ENCODE results near the gene PAX8.

PAX8 gene

GRCh38 chr2:113227290-113227689 lies 51.4 kb downstream of the PAX8 start (continued):
- TF ChIP-seq TSHZ2 (CRISPR knock-in tag; IDR thresholded peaks at IDR 0.05) = no peak
- TF ChIP-seq ZNF8 (CRISPR knock-in tag; IDR thresholded peaks at IDR 0.05) = no peak
- TF ChIP-seq ARNTL (CRISPR knock-in tag; IDR thresholded peaks at IDR 0.05; ENCODE audit: borderline replicate concordance, low read depth) = no peak

- no peak for ATAC-seq
- TF ChIP-seq POU6F1 (CRISPR knock-in tag; IDR thresholded peaks at IDR 0.05; ENCODE audit: borderline replicate concordance, low read depth) (no peak), PPARA (CRISPR knock-in tag; IDR thresholded peaks at IDR 0.05; ENCODE audit: borderline replicate concordance) (no peak), ZC3H10 (CRISPR knock-in tag; IDR thresholded peaks at IDR 0.05) (no peak), TSHZ2 (CRISPR knock-in tag; IDR thresholded peaks at IDR 0.05) (no peak), ZFP30 (CRISPR knock-in tag; IDR thresholded peaks at IDR 0.05) (no peak), ZFP3 (CRISPR knock-in tag; IDR thresholded peaks at IDR 0.05) (no peak), CREB5 (CRISPR knock-in tag; IDR thresholded peaks at IDR 0.05; ENCODE audit: low read depth) (no peak), PATZ1 (CRISPR knock-in tag; IDR thresholded peaks at IDR 0.05; ENCODE audit: borderline replicate concordance) (no peak), ZNF565 (CRISPR knock-in tag; conservative IDR thresholded peaks at IDR 0.05; ENCODE audit: low read depth) (no peak), GLIS3 (CRISPR knock-in tag; IDR thresholded peaks at IDR 0.05) (no peak)
These were observed 52.3 kb downstream of the PAX8 start for GRCh38 chr2:113226462-113226861.

GRCh38 chr2:113225263-113226259 lies 53.2 kb downstream of the PAX8 start:
- ATAC-seq = peak; percentile 85
- TF ChIP-seq RARB (CRISPR knock-in tag; IDR thresholded peaks at IDR 0.05) (no peak), ESRRG (CRISPR knock-in tag; IDR thresholded peaks at IDR 0.05) (no peak), CREB5 (CRISPR knock-in tag; IDR thresholded peaks at IDR 0.05; ENCODE audit: low read depth) (no peak), OSR1 (CRISPR knock-in tag; IDR thresholded peaks at IDR 0.05) (no peak), CSDC2 (CRISPR knock-in tag; IDR thresholded peaks at IDR 0.05) (no peak), ZC3H10 (CRISPR knock-in tag; IDR thresholded peaks at IDR 0.05) (no peak), ARNTL (CRISPR knock-in tag; IDR thresholded peaks at IDR 0.05; ENCODE audit: borderline replicate concordance, low read depth) (no peak), PATZ1 (CRISPR knock-in tag; IDR thresholded peaks at IDR 0.05; ENCODE audit: borderline replicate concordance) (no peak), PPARA (CRISPR knock-in tag; IDR thresholded peaks at IDR 0.05; ENCODE audit: borderline replicate concordance) (no peak), ZNF8 (CRISPR knock-in tag; IDR thresholded peaks at IDR 0.05) (no peak), ZFP3 (CRISPR knock-in tag; IDR thresholded peaks at IDR 0.05) (no peak), TSHZ2 (CRISPR knock-in tag; IDR thresholded peaks at IDR 0.05) (no peak)
